NCI-H69 (cell line): ENCODE results near the gene GRM1.

Experiments used
- DNase-seq: peaks from one replicate; lab custom pipeline; 2025; lab: John Stamatoyannopoulos, UW

Gene GRM1

DNA sequence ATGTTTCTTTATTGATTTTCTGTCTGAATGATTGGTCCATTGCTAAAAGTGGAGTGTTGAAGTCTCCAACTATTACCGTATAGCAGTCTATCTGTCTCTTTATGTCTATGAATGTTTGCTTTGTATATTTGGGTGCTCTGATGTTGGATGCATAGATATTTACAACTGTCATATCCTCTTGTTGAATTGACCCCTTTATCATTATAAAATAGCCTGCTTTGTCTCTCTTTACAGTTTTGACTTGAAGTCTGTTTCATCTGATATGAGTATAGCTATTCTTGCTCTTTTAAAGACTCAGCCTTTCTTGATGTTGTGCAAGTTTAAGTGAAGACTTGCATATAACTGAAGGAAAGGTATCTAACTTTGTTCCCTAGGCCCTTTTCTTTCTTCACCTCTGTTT lies 341.0 kb downstream of the GRM1 start:
- no peak for DNase-seq

DNA sequence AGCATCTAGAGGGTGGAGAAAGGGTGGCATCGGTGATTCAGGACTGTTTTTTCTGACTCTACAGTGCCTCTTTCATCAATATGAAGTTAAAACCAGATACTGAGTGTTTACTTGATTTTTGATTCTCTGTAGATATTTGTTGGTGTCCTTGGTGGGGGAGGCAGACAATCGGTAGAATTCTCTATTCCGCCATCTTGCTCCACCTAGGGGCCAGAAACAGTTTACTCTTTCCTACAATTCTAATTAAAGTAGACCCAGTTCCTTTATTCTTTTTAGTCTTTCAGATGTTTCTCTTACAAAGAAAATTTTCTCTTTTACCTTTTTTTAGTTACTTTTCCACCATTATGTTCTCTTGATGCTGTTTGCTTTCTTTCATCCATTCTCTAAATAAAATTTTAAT lies 352.6 kb downstream of the GRM1 start:
- no peak for DNase-seq

DNA sequence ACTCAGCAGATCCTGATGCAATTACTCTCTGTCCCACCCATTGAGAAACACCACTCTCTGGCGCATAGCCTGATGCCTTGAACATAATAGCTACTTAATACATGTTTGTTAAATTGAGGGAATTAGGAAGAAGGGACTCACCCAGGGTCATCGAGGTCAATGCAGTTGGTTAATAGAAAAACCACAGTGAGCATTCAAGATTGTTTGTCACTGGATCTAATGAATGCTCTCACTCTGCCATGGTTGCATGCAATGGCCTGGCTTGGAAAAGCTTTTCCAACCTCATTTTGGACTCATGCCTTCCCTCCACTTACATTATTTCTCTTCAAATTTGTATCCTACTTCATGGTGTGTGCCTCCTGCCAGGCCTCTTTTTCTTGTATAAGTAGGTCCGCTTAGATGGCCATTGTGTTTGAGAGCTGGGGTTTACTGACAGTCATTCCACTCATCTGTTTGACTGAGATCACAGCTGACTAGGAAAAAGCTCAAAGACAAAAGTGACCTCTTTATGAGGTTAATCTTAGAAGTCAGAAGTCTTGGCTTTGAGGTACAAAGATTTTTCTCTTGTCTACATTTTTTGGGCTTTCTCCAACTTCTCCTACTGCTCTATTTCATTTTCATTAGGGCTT lies 360.0 kb downstream of the GRM1 start:
- no peak for DNase-seq

DNA sequence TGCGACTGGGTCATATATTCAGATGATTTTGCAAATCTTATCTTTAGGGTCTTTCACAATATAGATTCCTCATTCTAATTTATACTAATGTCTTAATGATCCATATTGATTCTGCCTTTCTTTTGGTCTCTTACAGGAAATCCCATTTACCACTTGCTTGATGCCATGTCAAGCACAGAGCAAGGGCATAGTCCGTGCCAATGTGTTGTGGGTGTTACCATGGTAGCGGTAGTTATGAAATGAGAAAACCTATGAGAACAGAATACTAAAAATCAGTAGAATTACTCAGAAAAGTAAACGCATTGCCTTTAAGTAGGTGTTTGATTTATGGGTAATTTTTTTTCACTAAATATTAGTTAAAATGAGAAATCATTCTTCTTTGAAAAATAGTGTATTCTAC lies 360.9 kb downstream of the GRM1 start:
- DNase-seq, result no peak

DNA sequence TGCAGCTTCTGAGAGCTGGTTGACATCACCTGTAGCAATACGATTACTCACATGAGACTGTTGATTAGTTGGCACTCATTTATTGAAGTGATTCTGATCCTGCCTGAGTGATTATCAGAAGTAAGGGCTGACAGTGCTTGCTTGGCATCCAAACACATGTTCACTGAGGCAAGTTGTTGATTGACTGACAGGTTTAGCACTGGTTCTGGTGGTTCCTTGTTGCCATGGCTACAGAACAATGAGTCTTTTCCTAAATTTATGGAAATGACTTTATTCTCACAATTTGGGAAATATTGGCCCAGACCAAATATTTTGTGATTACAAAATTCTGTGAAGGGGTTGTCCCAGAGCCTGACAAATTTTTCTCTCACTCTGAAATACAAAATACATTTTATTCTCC lies 368.8 kb downstream of the GRM1 start:
- DNase-seq, result no peak

DNA sequence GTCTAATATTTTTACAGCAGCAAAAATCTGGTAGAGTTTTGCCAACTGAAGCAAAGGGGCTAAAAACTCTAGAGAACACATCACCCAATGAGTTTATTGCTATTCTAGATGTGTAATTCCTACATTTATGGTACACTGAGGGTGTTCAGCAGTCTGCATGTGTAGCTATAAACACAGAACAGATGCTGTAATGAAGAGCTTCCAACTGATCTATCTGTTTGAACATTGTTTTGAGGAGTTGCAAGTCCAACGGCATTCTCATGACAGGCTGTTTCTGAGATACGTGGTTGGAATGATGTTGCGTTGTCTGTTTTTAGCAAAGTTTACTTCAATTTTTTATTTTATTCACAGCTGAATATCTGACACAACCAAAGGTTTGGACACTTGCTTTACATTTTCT lies 373.6 kb downstream of the GRM1 start:
- no peak for DNase-seq

DNA sequence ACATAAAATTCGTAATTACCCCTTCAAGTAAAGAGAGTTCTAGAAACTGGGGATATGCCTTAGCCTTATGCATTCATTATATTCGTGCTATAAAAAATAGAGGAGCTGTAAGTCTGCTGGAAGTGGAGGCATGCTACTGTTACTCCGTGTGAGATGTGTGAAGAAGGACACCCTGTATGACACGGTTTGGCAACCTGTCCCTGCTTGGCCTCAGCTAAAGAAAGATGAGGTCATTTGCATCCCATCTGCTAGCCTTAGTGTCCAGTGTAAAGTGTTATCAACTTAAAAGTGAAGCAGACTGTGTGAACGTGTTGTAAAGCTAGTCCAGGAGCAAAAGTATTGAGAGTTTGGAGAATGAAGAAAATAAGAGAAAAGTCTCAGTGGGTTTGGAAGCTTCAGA lies 379.7 kb downstream of the GRM1 start:
- no peak for DNase-seq

DNA sequence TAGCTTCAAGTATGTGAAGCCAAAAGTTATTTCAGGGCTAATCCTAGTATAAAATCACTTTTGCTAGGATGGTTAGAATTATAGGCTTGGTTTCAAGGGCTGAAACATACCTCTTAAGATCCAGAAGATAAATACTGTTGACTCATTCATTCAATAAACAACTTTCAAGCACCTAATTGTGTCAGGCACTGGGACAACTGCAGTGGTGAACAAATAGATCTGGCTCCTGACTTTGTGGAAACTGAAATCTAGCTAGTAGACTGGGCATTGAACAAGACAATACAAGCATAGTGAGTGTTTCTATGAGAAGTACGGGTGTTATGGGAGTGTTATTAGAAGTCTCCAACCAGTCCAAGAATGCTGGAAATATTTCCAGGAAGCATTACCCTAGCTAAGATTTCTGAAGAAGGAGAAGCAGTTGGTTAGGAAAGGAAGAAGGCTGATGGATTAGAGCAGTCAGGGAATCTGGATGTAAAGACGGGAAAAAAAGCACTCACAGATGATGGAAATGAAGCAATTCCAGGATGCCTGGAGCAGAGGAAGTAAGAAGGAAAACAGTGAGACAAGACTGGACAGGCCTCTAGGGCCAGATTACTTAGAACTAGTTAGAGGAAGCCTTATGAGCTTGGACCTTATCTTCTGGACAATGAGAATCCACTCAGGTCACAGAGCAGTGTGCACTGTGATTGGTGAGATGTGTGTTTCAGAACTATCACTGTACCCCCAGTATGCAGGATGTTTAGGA lies 382.2 kb downstream of the GRM1 start:
- DNase-seq, result no peak

DNA sequence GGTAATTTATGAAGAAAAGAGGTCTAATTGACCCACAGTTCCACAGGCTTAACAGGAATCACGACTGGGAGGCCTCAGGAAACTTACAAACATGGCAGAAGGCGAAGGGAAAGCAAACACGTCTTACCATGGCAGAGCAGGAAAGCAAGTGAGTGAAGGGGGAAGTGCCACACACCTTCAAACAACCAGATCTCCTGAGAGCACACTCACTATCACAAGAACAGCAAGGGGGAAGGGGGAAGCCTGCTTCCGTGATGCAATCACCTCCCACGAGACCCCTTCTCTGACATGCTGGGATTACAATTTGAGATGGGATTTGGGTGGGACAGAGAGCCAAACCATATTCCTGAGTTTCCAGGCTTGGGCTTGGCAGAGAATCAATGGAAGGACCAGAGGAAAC lies 390.7 kb downstream of the GRM1 start:
- DNase-seq, result no peak

DNA sequence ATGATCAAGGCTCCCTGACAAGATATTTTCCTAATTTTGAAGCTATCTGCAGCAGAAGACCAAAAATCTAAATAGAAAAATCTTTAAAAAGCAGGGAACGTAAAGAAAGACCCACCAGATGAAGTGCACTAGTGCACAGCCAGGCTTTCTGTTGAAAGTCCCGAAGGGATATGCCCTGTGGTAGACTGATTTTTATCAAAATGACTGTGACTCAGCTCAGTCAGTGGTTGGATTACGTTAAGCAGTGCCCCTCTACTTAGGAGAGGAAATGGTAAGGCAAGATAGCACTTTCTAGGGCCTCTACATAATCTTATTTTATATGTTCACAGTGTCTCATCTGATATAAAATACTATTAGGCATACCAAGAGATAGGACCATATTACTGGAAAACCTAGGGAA lies 391.4 kb downstream of the GRM1 start:
- DNase-seq, result no peak

DNA sequence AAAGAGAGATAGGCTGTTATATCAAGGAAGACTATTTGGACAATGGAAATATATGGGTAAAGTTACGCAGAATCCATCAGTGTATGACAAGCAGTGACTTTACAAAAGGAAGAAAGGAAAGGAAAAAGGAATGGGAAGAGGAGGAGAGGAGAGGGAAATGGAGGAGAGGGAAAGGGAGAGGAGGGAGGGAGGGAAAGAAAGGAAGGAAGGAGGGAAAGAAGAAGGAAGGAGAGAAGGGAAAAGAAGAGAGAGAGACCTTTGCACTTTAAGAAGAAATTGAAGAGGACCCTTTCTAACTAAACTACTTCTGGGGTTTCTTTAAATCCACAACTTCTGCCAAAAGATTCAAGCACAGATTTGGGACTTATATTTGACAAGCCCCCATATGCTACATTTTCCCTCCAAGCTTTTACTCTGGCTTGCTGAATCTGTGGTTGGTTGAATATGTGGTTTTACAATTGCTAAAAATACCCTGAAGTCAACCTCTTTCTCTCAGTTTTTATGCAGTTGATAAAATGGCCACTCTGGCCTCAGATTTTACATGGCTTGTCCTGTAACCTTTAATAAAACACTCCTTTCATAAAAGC lies 394.0 kb downstream of the GRM1 start:
- no peak for DNase-seq

DNA sequence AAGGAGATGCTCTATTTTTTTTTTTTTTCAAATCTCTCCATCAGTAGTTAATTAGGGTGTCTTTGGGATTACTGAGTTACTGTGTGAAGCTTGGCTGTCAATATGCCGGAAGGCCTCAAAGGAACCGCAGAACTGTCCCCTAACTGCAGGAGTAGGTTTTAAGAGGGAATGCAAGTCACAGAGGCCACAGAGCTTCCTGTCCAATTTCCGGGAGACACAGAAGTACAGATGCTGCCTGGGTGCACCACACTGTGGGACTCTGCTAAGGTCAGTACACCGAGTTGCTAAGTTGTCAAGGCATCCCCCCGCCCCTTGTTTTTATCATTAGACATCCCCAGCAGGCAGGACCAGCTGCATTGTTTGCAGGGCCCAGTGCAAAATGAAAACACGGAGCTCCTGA lies 394.6 kb downstream of the GRM1 start:
- DNase-seq, result no peak

DNA sequence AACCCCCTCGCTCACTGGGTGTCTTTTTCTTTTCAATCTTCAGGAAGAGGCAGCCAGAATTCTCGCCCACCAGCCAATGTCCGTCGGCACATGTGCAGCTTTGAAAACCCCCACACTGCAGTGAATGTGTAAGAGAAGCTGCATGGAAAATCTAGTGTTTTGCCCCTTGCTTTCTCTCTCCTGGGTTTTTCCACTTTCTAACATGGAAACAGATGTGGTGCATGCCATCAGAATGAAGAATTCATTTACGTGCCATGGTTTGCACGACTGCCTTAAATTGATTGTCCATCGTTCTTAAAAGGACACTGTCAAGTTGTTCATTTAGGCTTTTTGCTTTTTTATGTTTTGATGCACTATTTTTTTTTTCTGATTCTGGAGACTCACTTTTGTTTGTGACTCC lies 397.7 kb downstream of the GRM1 start:
- DNase-seq, result no peak

DNA sequence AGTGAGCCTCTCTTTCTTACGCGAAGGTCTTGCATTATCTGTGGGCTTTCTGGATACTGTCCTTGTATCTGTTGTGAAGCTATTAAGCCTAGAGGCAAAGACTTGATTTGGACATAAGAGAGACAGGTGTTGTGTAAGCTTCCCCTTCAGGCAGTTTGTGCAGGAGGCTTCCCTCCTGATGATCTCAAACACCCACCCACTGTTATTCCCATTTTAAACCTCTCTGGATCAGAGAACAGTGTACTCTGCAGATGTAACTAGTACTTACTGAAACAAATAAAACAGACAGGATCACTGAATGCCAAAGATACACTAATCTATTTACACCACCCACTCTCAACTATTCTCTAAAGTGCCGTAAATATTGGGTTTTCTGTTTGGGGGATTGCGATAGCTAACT lies 401.0 kb downstream of the GRM1 start:
- DNase-seq, result no peak

DNA sequence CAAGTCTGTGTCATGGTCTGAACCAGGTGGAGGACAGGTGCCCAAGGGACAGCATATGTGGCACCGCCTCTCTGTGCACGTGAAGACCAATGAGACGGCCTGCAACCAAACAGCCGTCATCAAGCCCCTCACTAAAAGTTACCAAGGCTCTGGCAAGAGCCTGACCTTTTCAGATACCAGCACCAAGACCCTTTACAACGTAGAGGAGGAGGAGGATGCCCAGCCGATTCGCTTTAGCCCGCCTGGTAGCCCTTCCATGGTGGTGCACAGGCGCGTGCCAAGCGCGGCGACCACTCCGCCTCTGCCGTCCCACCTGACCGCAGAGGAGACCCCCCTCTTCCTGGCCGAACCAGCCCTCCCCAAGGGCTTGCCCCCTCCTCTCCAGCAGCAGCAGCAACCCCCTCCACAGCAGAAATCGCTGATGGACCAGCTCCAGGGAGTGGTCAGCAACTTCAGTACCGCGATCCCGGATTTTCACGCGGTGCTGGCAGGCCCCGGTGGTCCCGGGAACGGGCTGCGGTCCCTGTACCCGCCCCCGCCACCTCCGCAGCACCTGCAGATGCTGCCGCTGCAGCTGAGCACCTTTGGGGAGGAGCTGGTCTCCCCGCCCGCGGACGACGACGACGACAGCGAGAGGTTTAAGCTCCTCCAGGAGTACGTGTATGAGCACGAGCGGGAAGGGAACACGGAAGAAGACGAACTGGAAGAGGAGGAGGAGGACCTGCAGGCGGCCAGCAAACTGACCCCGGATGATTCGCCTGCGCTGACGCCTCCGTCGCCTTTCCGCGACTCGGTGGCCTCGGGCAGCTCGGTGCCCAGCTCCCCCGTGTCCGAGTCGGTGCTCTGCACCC lies 405.2 kb downstream of the GRM1 start:
- DNase-seq, result peak; percentile 24

DNA sequence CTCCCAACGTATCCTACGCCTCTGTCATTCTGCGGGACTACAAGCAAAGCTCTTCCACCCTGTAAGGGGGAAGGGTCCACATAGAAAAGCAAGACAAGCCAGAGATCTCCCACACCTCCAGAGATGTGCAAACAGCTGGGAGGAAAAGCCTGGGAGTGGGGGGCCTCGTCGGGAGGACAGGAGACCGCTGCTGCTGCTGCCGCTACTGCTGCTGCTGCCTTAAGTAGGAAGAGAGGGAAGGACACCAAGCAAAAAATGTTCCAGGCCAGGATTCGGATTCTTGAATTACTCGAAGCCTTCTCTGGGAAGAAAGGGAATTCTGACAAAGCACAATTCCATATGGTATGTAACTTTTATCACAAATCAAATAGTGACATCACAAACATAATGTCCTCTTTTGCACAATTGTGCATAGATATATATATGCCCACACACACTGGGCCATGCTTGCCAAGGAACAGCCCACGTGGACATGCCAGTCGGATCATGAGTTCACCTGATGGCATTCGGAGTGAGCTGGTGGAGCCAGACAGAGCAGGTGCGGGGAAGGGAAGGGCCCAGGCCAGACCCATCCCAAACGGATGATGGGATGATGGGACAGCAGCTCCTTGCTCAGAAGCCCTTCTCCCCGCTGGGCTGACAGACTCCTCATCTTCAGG lies 406.0 kb downstream of the GRM1 start:
- DNase-seq, result no peak

DNA sequence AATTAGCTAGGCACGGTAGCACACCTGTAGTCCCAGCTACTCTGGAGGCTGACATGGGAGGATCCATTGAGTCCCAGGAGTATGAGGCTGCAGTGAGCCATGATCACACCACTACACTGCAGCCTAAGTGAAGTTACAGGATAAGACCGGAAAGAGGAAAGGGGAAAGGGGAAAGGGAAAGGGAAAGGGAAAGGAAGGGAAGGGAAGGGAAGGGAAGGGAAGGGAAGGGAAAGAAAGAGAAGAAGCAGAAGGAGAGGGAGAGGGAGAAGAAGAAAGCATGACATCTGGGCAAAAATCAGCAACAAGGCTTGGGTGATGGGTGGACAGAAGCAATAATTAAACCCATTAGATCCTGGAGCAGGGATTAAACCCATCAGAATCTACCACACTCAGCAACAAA lies 413.0 kb downstream of the GRM1 start:
- DNase-seq, result no peak

DNA sequence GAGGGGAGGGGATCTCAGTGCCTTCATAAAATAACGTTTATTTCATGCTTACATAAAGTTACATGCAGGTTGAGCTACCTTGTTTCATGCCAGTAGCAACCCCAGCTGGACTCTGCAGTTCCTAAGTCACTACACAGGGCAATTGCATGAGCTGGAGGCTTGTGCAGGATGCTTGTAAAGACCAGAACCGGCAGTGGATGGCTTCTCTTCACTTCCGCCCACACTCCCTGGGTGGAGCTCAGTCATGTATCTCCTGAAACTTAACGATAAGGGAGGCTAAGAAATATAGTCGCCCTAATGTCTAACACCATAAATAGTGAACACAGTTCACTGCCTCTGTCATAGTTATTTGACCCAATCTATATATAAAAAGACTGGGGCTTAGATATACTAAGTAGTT lies 415.3 kb downstream of the GRM1 start:
- no peak for DNase-seq

DNA sequence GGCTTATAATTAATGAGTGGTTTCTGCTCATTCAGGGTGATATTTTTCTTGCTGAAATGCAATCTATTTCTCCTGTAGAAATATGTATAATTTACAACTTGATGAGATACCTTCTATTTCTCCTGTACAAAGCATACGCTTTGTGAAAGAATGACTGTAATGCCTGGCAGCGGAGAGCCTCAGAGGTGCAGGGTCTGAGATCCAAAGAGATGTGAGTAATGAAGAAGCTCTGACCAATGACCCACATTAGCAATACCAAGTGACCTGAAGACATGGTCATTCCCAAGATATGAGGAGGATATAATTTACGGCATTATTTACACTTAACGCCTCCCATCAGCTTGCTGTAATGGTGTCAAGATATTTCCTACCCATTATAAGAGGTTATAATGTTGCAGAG lies 416.4 kb downstream of the GRM1 start:
- DNase-seq, result no peak

DNA sequence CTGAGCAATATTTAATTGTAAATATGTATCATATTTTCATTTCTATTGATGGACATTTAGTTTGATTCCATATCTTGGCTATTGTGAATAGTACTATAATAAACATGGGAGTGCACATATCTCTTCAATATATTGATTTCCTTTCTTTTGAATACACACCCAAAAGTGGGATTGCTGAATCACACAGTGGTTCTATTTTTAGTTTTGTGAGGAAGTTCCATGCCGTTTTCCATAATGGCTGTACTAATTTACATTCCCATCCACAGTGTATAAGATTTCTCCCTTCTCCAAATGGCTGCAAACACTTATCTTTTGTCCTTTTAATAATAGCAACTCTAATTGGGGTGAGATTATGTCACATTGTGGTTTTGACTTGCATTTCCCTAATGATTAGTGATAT lies 428.0 kb downstream of the GRM1 start:
- DNase-seq, result no peak

DNA sequence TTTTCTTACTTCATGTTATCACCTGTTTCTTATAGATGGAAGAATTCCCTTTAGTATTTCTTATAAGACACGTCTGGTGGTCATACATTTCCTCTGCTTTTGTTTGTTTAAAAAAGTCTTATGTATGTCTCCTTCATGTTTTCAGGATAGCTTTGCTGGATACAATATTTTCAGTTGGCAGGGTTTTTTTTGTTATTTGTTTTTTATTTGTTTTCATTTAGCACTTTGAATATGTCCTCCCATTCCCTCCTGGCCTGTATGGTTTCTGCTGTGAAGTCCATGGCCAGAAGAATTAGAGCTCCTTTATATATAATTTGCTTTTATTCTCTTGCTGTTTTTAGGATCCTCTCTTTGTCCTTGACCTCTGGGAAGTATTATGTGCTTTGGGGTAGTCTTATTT lies 432.1 kb downstream of the GRM1 start:
- DNase-seq, result no peak

DNA sequence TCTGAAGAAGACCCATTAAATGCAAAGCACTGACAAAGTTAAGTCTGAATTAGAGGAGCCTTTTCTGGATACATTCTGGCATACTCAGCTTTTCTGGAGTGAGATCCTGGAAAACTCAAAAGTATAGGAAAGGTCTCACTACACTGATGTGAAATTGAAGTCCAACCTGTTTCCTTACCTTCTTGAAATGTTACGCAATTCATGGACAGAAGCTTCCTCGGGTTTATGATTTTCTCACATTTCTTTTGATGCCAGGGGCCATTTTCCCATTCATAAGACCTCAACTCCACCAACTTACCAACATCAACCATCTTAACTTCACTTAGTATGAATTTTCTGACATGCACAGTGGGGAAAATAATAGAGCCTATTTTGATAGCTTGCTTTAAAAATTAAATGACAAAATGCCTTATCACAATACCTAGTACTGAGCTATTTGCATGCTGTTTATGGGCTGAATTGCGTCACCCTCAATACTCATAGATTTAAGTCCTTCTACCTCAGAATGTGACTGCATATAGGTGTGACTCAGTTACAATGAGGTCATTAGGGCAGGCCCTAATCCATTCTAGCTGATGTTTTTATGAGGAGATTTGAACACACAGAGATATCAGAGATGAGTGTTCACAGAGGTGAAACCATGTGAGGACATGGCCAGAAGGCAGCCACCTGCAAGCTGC lies 441.4 kb downstream of the GRM1 start:
- no peak for DNase-seq
